HG03103 (cell line): Measurements from ENCODE around the gene ZNF865.

Experiments used
- ATAC-seq: cut with Tn5 transposase; IDR thresholded peaks from one replicate; pipeline ENCODE4 v1.9.1; 2021; ENCODE audit warnings: low read depth; ENCODE audit not compliant: unreplicated experiment

ZNF865 gene

GRCh38 chr19:55586976-55587668 is 18.3 kb upstream of the ZNF865 start:
- ATAC-seq = peak; percentile 93

DNA sequence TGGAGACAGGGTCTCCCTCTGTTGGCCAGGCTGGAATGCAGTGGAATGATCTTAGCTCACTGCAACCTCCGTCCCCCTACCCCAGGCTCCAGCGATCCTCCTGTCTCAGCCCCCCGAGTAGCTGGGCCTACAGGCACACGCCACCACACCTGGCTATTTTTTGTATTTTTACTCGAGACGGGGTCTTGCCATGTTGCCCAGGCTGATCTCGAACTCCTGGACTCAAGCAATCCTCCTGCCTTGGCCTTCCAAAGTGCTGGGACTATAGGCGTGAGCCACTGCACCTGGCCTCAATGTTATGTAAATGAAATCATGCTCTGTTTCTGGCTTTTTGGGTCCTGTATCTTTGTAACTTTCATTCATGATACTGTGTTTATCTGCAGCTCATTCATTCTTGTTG is 16.7 kb upstream of the ZNF865 start:
- no peak for ATAC-seq

GRCh38 chr19:55590109-55590508 is 15.3 kb upstream of the ZNF865 start:
- ATAC-seq = no peak

DNA sequence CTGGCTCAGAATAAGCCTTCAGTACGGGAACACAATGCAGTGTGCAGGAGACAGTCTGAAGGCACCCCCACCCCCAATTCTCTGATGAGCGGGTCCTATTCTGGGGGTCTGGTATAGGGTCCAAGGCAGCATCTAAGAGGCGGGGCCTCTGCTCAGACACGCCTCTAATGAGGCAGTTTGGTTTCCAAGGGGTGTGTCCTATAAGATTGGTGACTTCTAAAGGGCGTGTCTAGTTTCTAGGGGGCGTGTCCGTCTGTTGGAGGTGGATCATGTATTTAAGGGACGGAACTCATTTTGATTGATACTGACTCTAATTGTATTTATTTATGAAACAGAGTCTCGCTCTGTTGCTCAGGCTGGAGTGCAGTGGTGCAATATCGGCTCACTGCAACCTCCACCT is 14.8 kb upstream of the ZNF865 start:
- ATAC-seq = no peak

GRCh38 chr19:55591555-55591954 is 13.9 kb upstream of the ZNF865 start:
- ATAC-seq = no peak

- ATAC-seq = no peak
Observed at GRCh38 chr19:55592391-55593090, 12.9 kb upstream of the ZNF865 start.

DNA sequence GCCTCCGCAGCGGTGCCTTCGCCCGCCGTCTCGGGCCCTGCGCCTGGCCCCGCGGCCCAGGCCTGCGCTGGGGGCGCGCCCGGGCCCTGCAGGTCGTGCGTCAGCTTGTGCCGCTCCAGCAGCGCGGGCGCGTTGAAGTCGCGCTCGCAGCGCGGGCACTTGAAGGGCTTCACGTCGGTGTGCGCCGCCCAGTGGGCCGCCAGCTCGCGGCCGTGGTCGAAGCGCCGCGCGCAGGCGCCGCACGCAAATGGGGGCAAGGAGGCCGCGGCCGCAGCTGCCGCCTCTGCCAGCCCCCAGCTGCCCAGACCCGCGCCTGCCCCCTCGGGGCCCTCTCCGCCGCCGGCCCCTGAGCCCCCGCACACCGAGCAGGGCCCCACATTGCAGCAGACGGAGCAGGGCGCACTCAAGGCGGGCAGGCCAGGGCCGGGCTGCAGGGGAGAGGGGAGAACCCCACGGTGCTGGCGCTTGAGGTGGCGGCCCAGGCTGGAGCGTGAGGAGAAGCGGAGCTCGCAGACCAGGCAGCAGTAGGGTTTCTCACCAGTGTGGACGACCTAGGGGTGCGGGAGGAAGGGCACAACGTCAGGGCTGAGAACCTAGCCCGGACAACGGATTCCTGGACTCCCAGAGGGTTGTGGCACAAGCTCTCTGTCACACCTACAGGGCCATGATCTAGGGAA is 12.2 kb upstream of the ZNF865 start:
- ATAC-seq = no peak

DNA sequence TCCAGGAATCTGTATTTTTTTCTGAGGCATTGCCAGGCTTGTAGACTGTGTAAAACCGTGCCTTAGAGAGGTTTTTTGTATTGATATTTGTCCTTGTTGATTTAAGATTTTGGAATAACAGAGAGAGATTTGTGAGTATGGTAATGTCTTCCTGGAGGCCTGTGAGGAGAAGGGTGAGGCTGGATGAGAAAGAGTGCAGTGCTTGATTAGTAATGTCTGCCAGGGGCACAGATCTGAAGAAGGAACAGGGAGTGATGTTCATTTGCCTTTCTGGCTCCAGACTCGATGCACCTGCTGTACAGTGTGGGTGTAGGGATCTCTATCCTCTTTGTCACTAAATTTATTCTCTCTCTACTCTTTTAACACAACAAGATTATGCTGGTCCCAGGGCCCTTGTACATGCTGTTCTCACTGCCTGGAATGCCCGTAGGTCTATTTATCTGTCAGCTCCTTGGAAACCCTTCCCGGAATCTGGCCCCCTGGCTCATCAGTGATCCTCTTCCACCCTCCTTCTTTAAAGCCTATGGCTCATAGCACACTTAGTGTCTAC is 10.4 kb upstream of the ZNF865 start:
- no peak for ATAC-seq

GRCh38 chr19:55596304-55596703 is 9.1 kb upstream of the ZNF865 start:
- ATAC-seq = no peak

- ATAC-seq = no peak
Observed at GRCh38 chr19:55597501-55597921, 7.9 kb upstream of the ZNF865 start.

- no peak for ATAC-seq
Observed at GRCh38 chr19:55598034-55598433, 7.4 kb upstream of the ZNF865 start.

GRCh38 chr19:55598719-55599467 is 6.6 kb upstream of the ZNF865 start:
- peak; percentile 43 for ATAC-seq

DNA sequence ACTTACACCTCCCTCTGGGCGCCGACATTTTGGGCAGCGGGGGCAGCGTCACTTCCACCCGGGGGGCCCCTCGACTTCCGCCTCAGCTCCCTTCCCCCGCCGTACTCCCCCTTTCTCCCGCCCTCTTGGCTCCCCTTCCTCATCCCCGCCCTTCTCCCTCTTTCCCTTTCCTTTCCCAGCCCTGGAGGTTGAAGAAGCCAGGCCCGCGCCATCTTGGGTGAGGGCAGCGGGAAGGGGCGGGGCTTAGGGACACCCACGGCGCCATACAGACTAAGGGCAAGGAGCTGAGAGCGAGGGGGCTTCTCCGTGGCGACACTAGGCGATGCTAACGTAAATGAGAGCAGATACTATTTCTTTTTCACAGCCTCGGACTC is 6.0 kb upstream of the ZNF865 start, which contains the start of gene FIZ1:
Gene FIZ1, minus strand, starts transcription at position 50 of the 374 bp plus-strand sequence. CDS start 1,652 bp downstream, outside the sequence.
- peak; percentile 43 for ATAC-seq

DNA sequence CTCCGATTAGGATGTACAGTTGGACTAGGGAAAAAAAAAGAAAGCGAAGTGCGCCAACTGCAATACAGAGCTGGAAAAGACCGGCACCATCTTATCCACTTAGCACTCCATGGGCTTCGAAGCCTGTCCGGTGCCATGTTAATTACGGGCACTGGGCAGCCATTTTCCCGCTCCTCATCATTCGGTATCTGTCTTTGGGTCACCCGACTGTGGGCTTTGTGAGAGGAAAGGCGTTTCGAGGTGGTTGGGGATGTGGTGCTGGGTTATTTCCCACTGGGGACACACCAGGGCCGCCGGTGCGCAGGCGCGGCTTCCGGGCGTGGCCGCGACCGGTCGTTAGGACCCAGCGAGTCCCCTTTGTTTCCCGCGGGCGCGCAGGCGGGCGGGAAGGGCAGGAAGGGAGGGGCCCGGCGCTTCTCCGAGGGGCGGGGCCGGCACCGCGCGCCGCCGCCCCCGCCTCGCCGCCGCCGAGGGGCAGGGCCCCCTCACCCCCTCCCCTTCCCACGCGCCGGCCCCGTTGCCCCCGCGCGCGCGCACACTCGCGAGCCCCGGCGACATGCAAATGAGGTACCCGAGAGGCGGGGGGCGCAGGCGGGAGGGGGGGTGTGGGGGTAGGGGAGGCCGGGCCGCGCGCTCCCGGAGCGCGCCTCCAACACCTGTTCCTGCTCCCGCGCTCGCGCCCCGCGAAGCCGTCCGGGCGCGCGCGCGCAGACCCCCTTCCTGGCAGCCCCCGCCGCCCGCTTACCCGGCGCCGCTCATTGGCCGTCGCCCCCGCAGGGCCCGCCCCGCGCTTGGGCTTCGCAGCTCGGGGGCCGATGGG is 5.4 kb upstream of the ZNF865 start, which contains the start of gene ZNF524:
Gene ZNF524, plus strand, starts transcription at position 447 of the 820 bp plus-strand sequence. CDS start 1,825 bp downstream, outside the sequence.
- ATAC-seq = peak; percentile 34

DNA sequence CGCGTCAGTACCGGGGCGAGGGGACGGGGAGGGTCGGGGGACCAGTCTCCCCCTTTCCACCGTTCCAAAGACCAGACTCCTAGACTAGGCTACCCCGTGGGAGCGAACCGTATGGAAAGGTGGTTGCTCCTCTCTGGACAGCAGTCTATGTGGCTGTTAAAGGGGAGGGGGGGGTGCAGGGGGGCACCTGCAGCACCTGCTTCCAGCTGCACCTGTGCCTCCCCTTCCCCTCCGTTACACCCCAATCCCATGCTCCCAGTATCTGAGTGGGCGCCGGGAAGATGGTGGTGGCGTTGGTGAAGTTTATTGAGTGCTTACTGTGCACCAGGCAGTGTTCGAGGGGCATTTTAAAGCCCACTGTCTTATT is 4.8 kb upstream of the ZNF865 start:
- no peak for ATAC-seq

DNA sequence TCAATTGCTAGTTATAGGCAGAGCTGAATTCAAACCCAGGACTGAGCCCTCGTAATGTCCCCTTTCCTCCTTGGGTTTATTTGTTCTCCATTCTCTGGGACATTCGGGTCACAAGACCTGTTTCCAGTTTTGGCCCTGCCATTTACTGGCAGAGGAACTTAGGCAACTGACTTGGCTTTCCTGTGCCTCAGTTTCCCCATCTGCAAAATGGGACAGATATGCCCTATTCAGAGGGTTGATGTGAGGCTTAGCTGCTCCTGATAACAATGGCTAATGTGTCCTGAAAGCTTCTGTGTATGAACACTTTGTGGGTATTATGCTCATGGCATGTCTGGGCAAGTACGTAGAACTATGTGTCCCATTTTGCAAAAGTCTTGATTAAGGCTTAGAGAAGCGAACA is 4.4 kb upstream of the ZNF865 start:
- no peak for ATAC-seq

DNA sequence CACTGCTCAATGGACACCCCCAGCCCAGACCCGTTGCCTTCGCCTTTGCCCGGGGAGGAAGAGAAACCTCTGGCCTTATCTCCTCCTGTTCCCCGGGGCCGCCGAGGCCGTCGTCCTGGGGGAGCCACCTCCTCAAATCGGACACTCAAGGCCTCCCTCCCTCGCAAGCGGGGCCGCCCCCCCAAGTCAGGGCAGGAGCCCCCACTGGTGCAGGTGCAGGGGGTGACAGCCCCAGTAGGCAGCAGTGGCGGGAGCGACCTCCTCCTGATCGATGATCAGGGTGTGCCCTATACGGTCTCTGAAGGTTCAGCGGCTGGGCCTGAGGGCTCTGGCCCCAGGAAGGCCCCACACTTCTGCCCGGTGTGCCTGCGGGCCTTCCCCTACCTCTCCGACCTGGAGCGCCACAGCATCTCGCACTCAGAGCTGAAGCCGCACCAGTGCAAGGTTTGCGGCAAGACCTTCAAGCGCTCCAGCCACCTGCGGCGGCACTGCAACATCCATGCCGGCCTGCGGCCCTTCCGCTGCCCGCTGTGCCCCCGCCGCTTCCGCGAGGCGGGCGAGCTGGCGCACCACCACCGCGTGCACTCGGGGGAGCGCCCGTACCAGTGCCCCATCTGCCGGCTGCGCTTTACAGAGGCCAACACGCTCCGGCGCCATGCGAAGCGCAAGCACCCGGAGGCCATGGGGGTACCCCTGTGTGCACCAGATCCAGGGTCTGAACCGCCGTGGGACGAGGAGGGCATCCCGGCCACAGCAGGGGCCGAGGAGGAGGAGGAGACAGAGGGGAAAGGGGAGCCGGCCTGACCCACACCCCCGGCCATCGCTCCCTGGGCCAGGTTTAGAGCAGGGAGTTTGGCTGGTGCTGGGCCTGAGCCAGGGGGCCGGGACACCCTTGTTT is 3.1 kb upstream of the ZNF865 start:
- no peak for ATAC-seq

GRCh38 chr19:55603115-55603514 is 2.3 kb upstream of the ZNF865 start:
- no peak for ATAC-seq
